ENCODE measurements around the gene HHATL.

The HHATL gene

DNA sequence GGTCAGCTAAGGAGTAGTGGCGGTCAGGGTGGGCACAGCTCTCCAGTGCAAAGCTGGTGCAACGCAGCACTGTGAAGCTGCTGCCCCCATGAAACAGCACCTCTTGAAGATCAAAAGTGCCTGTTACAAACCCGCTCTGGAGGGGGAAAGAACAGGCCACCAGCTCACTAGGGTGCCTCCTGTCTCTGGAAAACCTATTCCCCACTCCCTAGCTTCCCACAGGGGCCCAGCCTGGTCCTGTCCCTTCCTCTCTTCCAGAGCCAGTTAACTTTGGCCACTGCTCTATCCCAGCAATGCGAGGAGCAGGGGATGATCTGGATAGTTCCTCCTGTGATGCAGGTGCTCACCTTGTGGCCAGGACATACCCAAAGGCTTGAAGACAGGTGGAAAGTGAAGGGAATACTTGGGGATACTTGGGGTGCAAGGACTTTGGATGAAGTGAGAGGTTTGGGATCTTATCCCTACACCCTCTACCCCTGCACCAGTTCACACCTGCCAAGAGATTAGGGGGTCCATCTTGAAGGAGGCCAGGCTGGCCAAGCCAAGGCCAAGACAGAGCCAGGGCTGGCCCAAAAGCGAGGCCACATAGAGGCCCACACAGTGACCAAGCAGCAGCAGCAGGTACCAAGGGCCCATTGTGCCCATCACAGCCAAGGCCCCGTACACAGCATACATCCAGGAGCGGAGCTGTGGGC is 4.2 kb downstream of the HHATL start:
- DNase-seq (ENCODE audit: low read depth, low spot score) = no peak

DNA sequence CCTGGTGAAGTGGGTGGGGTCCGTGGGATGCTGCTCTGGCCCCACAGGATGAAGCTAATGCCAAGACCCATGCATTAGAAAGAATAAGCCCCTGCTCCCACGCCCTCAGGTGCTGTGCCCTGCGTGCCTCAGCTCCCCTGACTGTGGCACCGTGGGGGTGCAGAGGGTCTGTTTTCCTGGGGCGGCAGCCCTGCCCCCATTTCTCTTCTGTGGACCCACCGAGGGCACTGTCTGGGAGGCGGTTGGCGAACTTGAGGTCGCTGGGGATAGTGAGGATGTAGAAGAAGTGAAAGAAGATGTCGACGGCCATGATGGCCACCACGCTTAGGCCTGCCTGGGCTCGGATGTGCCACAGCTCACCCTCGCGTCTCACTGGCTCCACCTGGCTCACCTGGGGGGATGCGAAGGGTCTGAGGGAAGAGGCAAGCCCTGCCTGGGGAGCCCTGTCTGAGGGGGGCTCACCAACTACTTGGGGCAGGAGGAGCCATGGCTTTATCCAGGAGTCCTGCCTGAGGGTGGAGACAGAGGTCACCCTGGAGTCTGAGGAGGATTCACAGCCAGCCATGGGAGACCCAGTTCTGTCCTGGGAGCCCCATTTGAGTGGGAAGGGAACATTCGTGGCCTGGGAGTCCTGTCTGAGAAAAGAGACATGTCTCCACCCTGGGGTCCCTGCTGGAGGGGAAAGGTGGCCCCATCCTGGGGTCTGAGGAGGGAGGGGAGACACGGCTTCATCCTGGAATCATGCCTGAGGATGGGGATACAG is 5.1 kb downstream of the HHATL start:
- no peak for DNase-seq (ENCODE audit: low read depth, low spot score)

DNA sequence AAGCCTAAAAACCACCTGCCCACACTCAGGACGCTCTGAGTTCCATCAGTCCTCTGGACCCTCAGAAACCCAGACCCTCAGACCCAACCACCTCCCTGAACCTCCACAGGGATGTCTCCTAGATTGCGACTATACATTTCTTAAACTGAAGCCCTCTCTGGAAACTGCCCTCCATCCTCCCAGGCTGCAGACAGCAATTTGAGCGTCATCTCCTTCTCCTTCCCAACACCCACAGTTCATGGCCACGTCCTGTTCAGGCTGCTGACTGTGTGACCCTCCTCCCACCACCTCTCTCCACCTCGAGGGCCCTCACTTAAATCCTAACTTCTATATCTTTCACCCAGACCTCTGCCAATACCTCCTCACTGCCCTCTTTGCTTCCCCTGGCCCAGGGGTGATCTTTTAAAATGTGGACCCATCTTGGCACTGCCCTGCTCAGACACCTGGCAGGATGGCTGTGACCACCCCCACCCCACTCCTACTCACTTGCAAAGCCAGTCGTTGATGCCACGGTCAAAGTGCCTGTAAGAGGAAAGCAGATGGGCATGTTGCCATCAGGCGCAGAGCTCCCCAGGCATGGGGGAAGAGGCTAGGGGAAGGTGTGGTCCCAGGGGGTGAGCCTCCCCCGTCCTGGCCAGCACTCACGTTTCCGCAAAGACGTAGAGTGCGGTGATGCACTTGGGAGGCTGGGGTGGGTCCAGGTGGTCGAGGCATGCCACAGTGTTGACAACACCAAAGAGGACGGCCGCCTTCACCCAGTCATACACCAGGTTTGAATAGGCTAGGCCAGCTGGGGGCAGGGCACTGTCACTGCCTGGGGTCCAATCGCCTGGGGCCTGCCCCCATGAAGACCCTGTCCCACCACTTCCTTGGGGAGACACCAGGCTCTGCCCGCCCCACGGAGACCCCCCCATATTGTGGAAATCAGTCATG is 6.0 kb downstream of the HHATL start:
- DNase-seq (ENCODE audit: low read depth, low spot score) = no peak

DNA sequence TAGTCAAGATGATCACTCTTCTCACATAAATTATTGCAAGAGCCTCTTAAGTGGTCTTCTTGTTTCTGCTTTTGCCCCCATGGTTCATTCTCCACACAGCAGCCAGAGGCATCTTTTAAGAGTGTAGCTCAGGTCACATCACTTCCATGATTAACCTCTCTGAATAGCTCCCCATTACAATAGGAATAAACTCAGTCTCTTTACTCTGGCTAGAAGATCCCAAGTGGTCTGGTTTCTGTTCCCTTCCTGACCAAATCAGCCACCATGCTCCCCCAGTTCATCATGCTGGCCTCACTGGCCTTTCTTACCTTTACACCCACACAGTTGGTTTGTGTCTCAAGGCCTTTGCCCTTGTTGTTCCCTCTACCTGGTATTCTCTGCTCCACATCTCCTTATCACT is 8.2 kb downstream of the HHATL start:
- DNase-seq (ENCODE audit: low read depth, low spot score) = no peak

DNA sequence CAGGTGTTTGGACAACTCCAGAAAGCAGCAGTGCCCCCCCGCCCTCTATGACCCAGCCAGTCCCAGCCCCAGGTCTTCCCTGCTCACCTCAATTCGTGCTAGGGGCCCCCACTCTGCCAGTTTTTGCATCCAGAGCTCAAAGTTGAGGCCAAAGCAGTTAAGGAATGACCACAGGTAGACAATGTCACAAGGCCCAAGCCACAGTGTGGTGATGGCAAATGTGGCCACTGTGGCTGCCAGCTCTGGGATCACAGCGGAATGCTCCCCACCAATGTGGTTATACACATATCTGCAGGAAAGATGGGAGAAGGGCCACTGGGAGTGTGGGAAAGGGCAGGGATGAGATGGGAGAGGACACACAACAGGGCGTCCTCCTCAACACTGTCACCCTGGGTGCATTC is 9.1 kb downstream of the HHATL start:
- no peak for DNase-seq (ENCODE audit: low read depth, low spot score)

DNA sequence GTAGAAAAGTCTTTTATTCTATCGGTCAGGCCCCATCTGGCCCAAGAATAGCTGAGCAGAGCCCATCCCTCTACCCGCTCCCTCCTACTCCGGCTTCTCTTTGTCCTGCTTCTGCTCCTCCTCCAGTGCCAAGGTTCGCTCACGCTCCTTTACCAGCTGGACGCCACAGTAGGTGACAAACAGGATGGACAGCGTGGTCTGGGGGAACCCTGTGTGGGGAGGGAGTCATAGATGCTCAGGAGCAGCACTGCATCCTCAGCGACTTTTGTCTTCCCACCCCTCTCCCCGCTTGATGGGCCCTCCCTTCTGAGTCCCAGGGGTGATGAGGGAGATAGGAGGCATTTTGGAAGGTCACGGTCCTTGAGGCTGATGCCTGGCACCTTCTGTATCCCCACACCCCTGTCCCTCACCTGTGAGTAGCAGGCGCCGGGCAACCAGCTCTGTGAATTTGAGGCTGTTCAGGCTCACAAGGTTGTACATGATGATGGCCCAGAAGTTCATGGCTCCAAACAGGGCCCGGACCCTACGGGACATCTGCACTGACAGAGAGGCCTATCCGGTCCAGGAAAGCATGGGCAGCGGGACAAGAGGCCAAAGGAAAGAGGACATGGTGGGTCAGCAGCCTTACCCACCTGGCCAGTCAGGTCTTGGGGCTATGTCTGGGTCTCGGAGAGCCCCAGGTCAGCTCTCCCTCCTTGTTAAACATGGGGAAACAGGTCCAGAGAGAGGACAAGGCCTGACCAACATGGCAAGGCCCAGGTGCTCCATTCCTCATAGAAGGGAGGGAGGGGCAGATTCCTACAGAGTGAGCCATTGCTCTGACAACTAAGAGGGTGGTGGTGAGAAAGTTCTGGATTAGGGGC is 9.7 kb downstream of the HHATL start:
- no peak for DNase-seq (ENCODE audit: low read depth, low spot score)

DNA sequence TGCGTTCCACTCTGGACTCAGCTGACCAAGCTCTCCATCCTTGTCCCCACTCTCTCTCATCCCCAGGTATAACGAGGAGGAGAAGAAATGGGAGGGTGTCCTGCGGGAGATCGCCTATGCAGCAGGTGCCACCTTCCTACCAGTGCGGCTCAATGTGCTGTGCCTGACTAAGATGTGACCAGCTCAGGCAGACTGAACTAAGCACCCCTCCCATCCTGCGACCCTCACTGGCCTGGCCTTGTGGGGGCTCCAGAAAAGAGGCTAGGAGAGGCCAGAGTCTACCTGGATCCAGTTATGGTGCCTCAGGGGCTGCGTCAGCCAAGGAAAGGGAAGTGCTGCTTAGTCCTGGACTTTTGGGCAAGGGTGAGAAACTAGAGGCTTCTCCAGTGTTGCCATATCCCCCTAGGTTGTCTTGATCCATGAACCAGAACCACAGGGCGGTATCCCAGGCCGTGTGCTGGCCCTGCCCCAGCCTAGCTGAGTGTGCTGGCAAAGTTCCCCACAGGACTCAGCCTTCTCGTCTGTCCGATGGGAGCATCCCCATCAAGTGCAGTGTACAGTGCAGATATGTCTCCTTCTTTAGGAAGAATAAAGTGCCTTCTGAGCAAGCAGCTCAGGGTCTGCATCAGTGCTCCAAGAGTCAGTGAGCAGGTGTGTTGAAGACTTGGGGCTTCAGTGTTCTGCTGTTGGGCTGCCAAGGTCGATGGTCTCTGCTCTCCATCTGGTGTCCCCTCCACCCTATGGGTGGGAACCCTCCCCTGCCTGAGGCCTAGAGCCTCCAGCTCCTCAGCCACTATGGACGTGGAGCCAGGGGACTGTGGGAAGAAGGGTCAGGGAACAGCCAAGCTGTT is 10.6 kb downstream of the HHATL start:
- no peak for DNase-seq (ENCODE audit: low read depth, low spot score)

DNA sequence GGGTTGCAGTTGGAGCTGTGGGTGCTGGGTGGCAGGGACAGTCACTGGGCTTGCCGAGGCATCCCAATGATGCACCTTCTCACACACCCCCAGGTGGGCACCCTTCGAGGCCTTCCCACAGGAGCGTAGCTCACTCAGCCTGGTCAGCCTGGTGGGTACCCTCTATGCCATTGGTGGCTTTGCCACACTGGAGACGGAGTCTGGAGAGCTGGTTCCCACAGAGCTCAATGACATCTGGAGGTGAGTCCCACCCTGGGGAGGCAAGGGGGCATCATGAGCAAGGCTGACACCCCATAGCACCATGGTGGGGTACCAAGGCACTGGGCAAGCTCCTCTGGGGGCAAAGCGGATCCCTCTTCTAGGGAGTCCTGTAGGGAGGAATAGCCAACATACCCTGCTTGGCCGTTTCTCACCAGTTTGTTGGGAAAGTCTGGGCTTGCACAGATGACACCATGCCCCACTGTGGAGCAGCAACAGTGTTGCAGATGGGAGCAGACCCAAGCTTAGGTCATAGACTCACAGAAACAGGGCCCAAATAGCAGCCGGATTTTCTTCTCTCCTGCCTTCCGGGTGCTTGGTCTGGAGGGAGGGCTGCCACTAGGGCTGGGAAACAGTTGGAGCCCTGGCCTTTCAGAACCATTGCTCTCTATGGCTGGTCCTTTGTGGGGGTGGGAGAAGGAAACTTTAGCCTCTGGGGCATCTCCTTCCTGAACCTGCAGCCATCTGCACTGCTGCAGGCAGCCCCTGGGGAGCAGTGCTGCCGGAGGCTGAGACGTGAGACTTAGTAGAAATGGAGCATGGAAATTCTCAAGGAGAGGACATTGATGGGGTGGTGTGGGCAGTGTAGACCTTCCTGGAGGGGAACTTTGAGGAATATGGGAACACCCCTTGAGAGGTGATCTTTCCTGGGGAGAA is 11.6 kb downstream of the HHATL start:
- DNase-seq (ENCODE audit: low read depth, low spot score) = no peak

DNA sequence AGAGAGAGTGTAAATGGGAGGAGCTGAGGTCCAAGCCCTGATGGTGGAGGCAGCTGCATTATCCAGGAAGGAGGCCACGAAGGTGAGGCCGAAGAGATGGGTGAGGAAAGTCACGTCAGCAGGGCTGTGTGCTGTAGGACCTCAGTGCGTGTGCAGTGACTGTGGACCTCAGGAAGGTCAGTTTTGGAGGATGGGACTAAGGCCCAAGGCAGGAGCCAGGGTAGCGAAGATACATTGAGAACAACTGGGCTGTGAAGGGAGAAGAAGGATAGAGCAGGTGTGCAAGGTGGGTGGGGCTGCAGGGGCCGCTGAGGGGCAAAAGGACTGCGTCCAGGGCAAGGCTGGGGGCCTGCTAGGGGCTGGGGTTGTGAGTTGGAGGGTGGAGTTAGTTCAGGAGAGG is 12.4 kb downstream of the HHATL start:
- DNase-seq (ENCODE audit: low read depth, low spot score) = no peak

DNA sequence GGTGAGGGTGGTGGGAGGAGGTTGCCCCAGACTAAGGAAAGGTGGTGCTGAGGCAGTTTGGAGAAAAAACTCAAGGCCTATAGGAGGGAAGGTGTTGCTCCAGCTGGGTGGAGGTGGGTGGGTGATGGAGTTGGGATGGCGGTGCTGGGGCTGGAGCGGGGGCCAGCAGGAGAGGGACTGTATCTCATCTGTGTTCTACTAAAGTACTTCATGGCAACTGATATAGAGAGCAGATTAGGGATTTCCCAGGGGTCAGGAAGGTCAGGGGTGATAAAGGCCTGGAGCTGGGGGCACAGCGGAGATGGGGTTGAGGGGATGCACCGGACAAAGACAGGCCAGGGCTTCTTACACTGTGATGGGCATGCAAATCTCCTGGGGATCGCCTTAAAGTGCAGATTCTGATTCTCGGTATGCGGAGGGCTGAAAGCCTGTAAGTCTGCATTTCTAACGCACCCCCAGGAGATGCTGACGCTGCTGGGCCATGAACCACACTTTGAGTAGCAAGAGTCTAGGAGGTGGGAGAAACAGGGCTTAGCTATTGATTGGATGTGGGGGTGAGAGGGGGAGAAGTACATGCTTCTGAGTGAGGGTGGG is 13.1 kb downstream of the HHATL start:
- DNase-seq (ENCODE audit: low read depth, low spot score) = no peak

DNA sequence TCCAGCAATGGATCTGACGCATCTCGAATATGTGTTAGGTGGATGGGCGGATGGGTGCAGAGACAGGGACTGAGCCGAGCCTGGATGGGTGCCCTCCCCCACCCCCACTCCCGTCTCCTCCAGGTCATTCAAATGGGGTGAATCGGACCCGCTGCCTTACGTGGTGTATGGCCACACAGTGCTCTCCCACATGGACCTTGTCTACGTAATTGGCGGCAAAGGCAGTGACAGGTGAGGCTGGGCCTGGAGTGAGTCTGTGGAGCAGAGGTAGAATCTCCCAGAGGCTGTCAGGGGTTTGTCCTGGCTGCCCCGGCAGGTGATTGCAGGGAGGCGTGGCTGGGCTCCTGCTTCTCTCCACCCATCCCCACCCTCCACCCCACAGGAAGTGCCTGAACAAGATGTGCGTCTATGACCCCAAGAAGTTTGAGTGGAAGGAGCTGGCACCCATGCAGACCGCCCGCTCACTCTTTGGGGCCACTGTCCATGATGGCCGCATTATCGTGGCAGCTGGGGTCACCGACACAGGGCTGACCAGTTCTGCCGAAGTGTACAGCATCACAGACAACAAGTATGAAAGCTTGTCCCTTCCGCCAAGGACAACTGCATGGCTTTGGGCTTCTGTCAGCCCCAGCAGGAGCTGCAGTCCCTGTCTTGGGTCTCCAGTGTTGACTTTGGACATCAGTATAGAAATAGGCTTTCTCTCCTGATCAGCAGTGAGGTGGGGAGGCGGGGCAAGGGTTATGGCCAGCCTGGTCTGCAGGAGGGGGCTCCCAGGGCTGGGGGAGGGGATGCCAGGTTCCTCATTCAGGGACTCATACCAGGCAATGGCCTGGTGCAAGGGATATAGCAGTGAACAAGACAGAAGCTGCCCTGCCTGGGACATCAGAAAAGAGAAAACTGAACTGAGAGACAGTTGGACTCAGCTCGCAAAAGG is 13.8 kb downstream of the HHATL start:
- DNase-seq (ENCODE audit: low read depth, low spot score) = no peak

DNA sequence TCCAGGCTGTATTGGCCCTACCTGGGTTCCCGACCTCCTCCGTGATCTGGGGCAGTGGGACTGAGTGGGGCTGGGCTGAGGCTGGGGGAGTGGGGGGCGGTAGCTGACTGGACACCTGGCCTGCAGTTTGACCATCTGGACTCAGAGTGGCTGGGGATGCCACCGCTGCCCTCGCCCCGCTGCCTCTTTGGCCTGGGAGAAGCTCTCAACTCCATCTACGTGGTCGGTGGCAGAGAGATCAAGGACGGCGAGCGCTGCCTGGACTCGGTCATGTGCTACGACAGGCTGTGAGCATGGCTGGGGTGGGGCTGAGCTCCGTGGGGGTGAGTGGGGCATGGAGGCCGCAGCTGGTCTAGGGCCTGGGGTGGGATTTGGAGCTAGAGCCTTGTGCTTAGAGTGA is 14.6 kb downstream of the HHATL start:
- DNase-seq (ENCODE audit: low read depth, low spot score) = no peak

DNA sequence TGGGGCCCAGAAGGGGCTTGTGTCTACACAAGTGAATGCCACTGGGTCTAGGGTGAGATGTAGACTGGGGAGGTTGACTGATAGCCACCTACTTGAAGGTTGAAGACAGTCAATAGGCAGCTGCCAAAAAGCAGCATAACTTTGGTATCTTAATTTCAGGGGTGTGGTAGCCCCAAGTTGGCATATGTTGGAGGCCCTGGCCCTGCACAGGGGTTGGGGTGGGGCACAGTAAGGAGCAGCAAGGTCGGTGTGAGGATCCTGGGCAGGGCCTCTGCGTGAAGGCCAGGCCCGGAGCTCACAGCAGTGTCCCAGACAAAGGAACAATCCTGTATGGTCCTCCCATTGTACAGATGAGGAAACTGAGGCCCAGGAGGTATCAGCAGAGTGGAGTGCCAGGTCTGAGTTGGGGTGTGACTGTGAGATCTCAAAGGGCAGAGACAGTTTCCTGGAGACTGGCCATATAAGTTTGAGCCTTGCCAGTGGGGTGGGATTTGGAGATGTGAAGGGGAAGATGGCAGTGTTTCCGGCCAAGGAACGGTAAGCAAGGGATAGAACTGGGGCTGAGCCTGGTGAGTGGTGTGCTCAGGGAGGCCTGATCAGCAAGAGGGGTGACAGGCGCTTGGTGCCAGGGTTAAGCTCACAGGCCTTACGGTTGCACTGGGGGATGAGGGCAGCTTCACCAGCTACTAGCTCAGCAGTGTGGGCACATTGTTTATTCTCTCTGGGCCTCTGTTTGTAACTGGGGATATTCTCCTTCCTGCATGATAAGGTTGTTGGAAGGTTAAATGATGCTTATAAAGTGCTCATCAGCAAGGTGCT is 15.6 kb downstream of the HHATL start:
- DNase-seq (ENCODE audit: low read depth, low spot score) = no peak

DNA sequence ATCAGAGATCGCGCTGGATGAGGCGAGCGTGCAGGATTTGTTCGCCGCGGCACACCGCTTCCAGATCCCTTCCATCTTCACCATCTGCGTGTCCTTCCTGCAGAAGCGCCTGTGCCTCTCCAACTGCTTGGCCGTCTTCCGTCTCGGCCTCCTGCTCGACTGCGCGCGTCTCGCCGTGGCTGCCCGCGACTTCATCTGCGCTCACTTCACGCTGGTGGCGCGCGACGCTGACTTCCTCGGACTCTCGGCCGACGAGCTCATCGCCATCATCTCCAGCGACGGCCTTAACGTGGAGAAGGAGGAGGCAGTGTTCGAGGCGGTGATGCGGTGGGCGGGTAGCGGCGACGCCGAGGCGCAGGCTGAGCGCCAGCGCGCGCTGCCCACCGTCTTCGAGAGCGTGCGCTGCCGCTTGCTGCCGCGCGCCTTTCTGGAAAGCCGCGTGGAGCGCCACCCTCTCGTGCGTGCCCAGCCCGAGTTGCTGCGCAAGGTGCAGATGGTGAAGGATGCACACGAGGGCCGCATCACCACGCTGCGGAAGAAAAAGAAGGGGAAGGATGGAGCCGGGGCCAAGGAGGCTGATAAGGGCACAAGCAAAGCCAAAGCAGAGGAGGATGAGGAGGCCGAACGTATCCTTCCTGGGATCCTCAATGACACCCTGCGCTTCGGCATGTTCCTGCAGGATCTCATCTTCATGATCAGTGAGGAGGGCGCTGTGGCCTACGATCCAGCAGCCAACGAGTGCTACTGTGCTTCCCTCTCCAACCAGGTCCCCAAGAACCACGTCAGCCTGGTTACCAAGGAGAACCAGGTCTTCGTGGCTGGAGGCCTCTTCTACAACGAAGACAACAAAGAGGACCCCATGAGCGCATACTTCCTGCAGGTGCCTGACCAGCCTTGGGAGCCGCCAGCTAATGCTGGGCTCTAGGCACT is 16.4 kb downstream of the HHATL start:
- DNase-seq (ENCODE audit: low read depth, low spot score) = no peak

DNA sequence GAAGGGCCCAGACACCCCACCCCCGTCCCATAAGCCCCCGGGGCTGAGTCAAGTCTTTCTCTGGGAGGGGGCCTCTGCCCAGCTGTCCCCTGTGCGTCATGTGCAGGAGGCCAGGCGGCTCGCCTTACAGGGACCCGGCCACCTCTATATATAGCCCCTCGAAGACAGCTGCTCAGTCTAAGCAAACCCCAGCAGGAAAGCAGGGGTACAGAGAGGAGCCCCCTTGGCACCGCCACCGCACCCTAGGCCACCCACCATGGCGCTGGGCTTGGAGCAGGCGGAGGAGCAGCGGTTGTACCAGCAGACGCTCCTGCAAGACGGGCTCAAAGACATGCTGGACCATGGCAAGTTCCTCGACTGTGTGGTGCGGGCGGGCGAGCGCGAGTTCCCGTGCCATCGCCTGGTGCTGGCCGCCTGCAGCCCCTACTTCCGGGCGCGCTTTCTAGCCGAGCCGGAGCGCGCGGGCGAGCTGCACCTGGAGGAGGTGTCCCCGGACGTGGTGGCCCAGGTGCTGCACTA is 17.2 kb downstream of the HHATL start, which contains the start of gene KLHL40:
TSS of gene KLHL40 (plus strand) at position 175 of the 519 bp plus-strand sequence. CDS start at position 257, 82 bp downstream.
- DNase-seq (ENCODE audit: low read depth, low spot score) = no peak
